Hindlimb muscle (tissue), 1 donor: Measurements from ENCODE around the gene SLC22A17. TPM values are rescaled to one million over a fixed set of nuclear protein-coding genes. Genes with fewer than 3 reads are reported as not detected.
"Not testable (repeated sequence)": the region's sequence is repeated elsewhere in the genome, so short reads cannot be mapped to it uniquely, and the experiment has no call there.

Source experiments
- DNase-seq: peaks from one replicate; pipeline ENCODE4 v3.0.0-alpha.2; 2013
- polyA plus RNA-seq: library from polyadenylated mRNA; unstranded; fragments of 120-200 nt; gene quantifications from one replicate; pipeline ENCODE4 v1.2.1, GENCODE V29; 2013; ENCODE audit not compliant: insufficient read length

Gene SLC22A17
- polyA plus RNA-seq, 1 donor, result 21.2 TPM

- peak; percentile 77 for DNase-seq
Measured at GRCh38 chr14:23327947-23328744, 24.5 kb downstream of the SLC22A17 start.

GRCh38 chr14:23326491-23327332, 26.0 kb downstream of the SLC22A17 start:
- DNase-seq, result no peak

- DNase-seq, result not testable (repeated sequence)
Measured at GRCh38 chr14:23325746-23326145, 26.9 kb downstream of the SLC22A17 start.

- DNase-seq, result no peak
Measured at GRCh38 chr14:23324993-23325392, 27.7 kb downstream of the SLC22A17 start.

GRCh38 chr14:23324455-23324846, 28.2 kb downstream of the SLC22A17 start:
- DNase-seq, result no peak

- no peak for DNase-seq
Measured at GRCh38 chr14:23323838-23324454, 28.7 kb downstream of the SLC22A17 start.

- DNase-seq, result no peak
Measured at GRCh38 chr14:23322568-23323517, 29.8 kb downstream of the SLC22A17 start.

GRCh38 chr14:23321572-23322547, 30.8 kb downstream of the SLC22A17 start:
- peak; percentile 41 for DNase-seq

- peak; percentile 99 for DNase-seq
Measured at GRCh38 chr14:23320584-23321571, 31.8 kb downstream of the SLC22A17 start, which contains the start of gene PABPN1. TSS of gene PABPN1 (plus strand) at chr14:23321457. CDS start at chr14:23321470, 13 bp downstream.

GRCh38 chr14:23319746-23320583, 32.7 kb downstream of the SLC22A17 start:
- no peak for DNase-seq

- no peak for DNase-seq
Measured at GRCh38 chr14:23316300-23316699, 36.4 kb downstream of the SLC22A17 start.

GRCh38 chr14:23310546-23310945, 42.1 kb downstream of the SLC22A17 start:
- no peak for DNase-seq

- no peak for DNase-seq
Measured at GRCh38 chr14:23308721-23309445, 43.8 kb downstream of the SLC22A17 start.

GRCh38 chr14:23307687-23308644, 44.7 kb downstream of the SLC22A17 start:
- DNase-seq, result no peak

GRCh38 chr14:23307146-23307530, 45.5 kb downstream of the SLC22A17 start:
- DNase-seq, result no peak

GRCh38 chr14:23306412-23307145, 46.1 kb downstream of the SLC22A17 start, which contains the start of gene BCL2L2:
TSS of gene BCL2L2 (plus strand) at chr14:23306833. CDS start at chr14:23307768, 935 bp downstream.
- DNase-seq, result peak; percentile 94
